H1 (cell line): ENCODE measurements around the gene ANAPC2. TPM values are rescaled to one million over a fixed set of nuclear protein-coding genes. Genes with fewer than 3 reads are reported as not detected.
A peak's percentile ranks its signal among the peaks of the same experiment; 100 is the strongest.

Experiments
- CTCF ChIA-PET: fragments of 300-600 bp; sonication (Branson Sonifier 250); formaldehyde crosslinking; loops from one replicate; lab custom pipeline; 2021; ENCODE audit not compliant: partially characterized antibody; lab: Charles Lee
- POLR2A ChIA-PET: fragments of 300-600 bp; sonication (Branson Sonifier 250); formaldehyde crosslinking; loops from one replicate; lab custom pipeline; 2021; ENCODE audit warnings: inconsistent platforms; ENCODE audit not compliant: partially characterized antibody; lab: Charles Lee
- DNase-seq, 2 experiments: peaks; one replicate each; pipeline versions ENCODE4 v3.0.0 to v3.0.0-alpha.2; 2010 to 2022; ENCODE audit warnings: low spot score in 2 of 2, low read depth in 1 of 2, mixed read lengths in 1 of 2
- FAIRE-seq: peaks from 2 replicates; lab custom pipeline; 2011; peaks lifted over from hg19 to GRCh38; lab: Jason Lieb, UNC
- H2AFZ ChIP-seq: 2 replicates; pipeline ENCODE4 v1.8.1; 2012; ENCODE audit warnings: low read length, inconsistent platforms
- H2AK5ac ChIP-seq: 2 replicates; pipeline ENCODE4 v1.6.1; 2013; ENCODE audit warnings: low read depth, low read length
- H2BK120ac ChIP-seq: replicated peaks from 2 replicates; pipeline ENCODE3; 2013; ENCODE audit warnings: low read depth, low read length, inconsistent platforms
- H2BK12ac ChIP-seq: 2 replicates; pipeline ENCODE4 v1.6.1; 2013; ENCODE audit warnings: low read depth, low read length
- H2BK15ac ChIP-seq: 2 replicates; pipeline ENCODE4 v1.6.1; 2013; ENCODE audit warnings: low read length
- H2BK20ac ChIP-seq: 2 replicates; pipeline ENCODE4 v1.6.1; 2013; ENCODE audit warnings: low read length
- H2BK5ac ChIP-seq: 2 replicates; pipeline ENCODE4 v1.6.1; 2013; ENCODE audit warnings: low read depth, low read length
- H3K14ac ChIP-seq: 2 replicates; pipeline ENCODE4 v1.6.1; 2013; ENCODE audit warnings: inconsistent platforms; ENCODE audit not compliant: insufficient read length
- H3K18ac ChIP-seq: 2 replicates; pipeline ENCODE4 v1.6.1; 2013; ENCODE audit warnings: low read length; ENCODE audit errors: extremely low read depth
- H3K23ac ChIP-seq: 2 replicates; pipeline ENCODE4 v1.6.1; 2013; ENCODE audit warnings: inconsistent platforms; ENCODE audit not compliant: insufficient read length
- H3K23me2 ChIP-seq: 2 replicates; pipeline ENCODE4 v1.6.1; 2013; ENCODE audit warnings: low read depth, low read length
- H3K27ac ChIP-seq: 2 replicates; pipeline ENCODE4 v1.6.1; 2011; ENCODE audit warnings: low read depth, low read length, inconsistent platforms
- H3K27me3 ChIP-seq, 4 experiments: replicated peaks in 1 of 4; 1 replicate in 1 of 4; 2 replicates in 3 of 4; pipeline versions ENCODE4 v1.6.1 to v1.8.1; 2011 to 2013; ENCODE audit warnings: low read length in 3 of 4, mild to moderate bottlenecking in 3 of 4, inconsistent platforms in 2 of 4, mixed read lengths in 2 of 4, moderate library complexity in 1 of 4; ENCODE audit not compliant: control insufficient read depth in 3 of 4, insufficient read depth in 3 of 4; ENCODE audit errors: extremely low read depth in 1 of 4
- H3K36me3 ChIP-seq, 4 experiments: 2 replicates each; pipeline versions ENCODE4 v1.6.1 to v1.8.1; 2011 to 2013; ENCODE audit warnings: mild to moderate bottlenecking in 4 of 4, low read length in 3 of 4, moderate library complexity in 2 of 4, control low read depth in 1 of 4, inconsistent platforms in 1 of 4; ENCODE audit not compliant: insufficient read depth in 4 of 4, control insufficient read depth in 2 of 4
- H3K4ac ChIP-seq: replicated peaks from 2 replicates; pipeline ENCODE3; 2013; ENCODE audit warnings: low read length, low read depth, mixed read lengths, inconsistent platforms; ENCODE audit not compliant: insufficient read length
- H3K4me1 ChIP-seq, 4 experiments: replicated peaks in 1 of 4; 1 replicate in 1 of 4; 2 replicates in 3 of 4; pipeline versions ENCODE4 v1.6.1 to v1.8.1; 2011 to 2013; ENCODE audit warnings: low read length in 3 of 4, inconsistent platforms in 2 of 4, mixed read lengths in 1 of 4; ENCODE audit not compliant: insufficient read depth in 4 of 4, control insufficient read depth in 3 of 4
- H3K4me2 ChIP-seq, 2 experiments: 2 replicates each; pipeline versions ENCODE4 v1.6.1 to v1.8.1; 2011 to 2013; ENCODE audit warnings: low read depth in 2 of 2, low read length in 2 of 2, control low read depth in 1 of 2, inconsistent platforms in 1 of 2, mild to moderate bottlenecking in 1 of 2; ENCODE audit not compliant: insufficient read depth in 1 of 2
- H3K4me3 ChIP-seq, 4 experiments: fragments of 200-600, 300-600 bp in 1 of 4; sonication (generic), shearing (Covaris generic), sonication (Bioruptor Twin) in 1 of 4; 2 replicates each; pipeline versions ENCODE4 v1.5.1 to v1.8.1; 2011 to 2016; ENCODE audit warnings: low read length in 4 of 4, low read depth in 3 of 4, control low read depth in 2 of 4, inconsistent platforms in 2 of 4, mild to moderate bottlenecking in 2 of 4, mixed read lengths in 1 of 4, moderate library complexity in 1 of 4; ENCODE audit not compliant: insufficient read depth in 2 of 4; ENCODE audit errors: extremely low read depth in 1 of 4
- H3K56ac ChIP-seq: replicated peaks from 2 replicates; pipeline ENCODE3; 2013; ENCODE audit warnings: low read depth, mild to moderate bottlenecking, mixed read lengths, low read length, inconsistent platforms; ENCODE audit not compliant: insufficient read length
- H3K79me1 ChIP-seq: 2 replicates; pipeline ENCODE4 v1.6.1; 2013; ENCODE audit warnings: low read depth, low read length, control low read depth
- H3K79me2 ChIP-seq, 2 experiments: 2 replicates each; pipeline versions ENCODE4 v1.6.1 to v1.8.1; 2012 to 2013; ENCODE audit warnings: low read length in 2 of 2, mild to moderate bottlenecking in 2 of 2, inconsistent platforms in 1 of 2; ENCODE audit not compliant: insufficient read depth in 2 of 2, control insufficient read depth in 1 of 2
- H3K9ac ChIP-seq, 4 experiments: replicated peaks in 1 of 4; 1 replicate in 1 of 4; 2 replicates in 3 of 4; pipeline versions ENCODE4 v1.6.1 to v1.8.1; 2011 to 2013; ENCODE audit warnings: low read depth in 3 of 4, low read length in 3 of 4, control low read depth in 2 of 4, mild to moderate bottlenecking in 2 of 4, moderate library complexity in 2 of 4, inconsistent platforms in 1 of 4; ENCODE audit errors: extremely low read depth in 1 of 4
- H3K9me3 ChIP-seq, 2 experiments: 2 replicates each; pipeline versions ENCODE4 v1.6.1 to v1.8.1; 2012 to 2013; ENCODE audit warnings: mild to moderate bottlenecking in 2 of 2, moderate library complexity in 2 of 2, control low read depth in 1 of 2, inconsistent platforms in 1 of 2, low read depth in 1 of 2, low read length in 1 of 2, mixed read lengths in 1 of 2; ENCODE audit not compliant: insufficient read depth in 2 of 2
- H4K20me1 ChIP-seq, 2 experiments: replicated peaks in 1 of 2; 2 replicates each; pipeline versions ENCODE3 to v1.8.1; 2011 to 2013; ENCODE audit warnings: inconsistent platforms in 2 of 2, low read length in 2 of 2, mild to moderate bottlenecking in 1 of 2; ENCODE audit not compliant: insufficient read depth in 2 of 2, control insufficient read depth in 1 of 2
- H4K5ac ChIP-seq: 2 replicates; pipeline ENCODE4 v1.6.1; 2013; ENCODE audit warnings: low read length, low read depth, mixed read lengths, inconsistent platforms; ENCODE audit not compliant: insufficient read length
- H4K8ac ChIP-seq: 2 replicates; pipeline ENCODE4 v1.8.0; 2013; ENCODE audit warnings: mild to moderate bottlenecking, moderate library complexity, low read length, inconsistent platforms; ENCODE audit not compliant: insufficient read depth; ENCODE audit errors: extremely low read depth
- H4K91ac ChIP-seq: replicated peaks from 2 replicates; pipeline ENCODE3; 2013; ENCODE audit warnings: low read length, mixed read lengths, inconsistent platforms; ENCODE audit not compliant: insufficient read length
- GABPA ChIP-seq: IDR thresholded peaks from 2 replicates; pipeline ENCODE4 v1.6.1; 2011; ENCODE audit warnings: mild to moderate bottlenecking, low read length, moderate library complexity, borderline replicate concordance; ENCODE audit not compliant: insufficient read depth
- PHF8 ChIP-seq: fragments of 200-600 bp; sonication (generic); conservative IDR thresholded peaks from 2 replicates; pipeline ENCODE4 v1.7.1; 2012; ENCODE audit warnings: low read depth, mild to moderate bottlenecking, inconsistent platforms, low read length, moderate library complexity
- RNF2 ChIP-seq: fragments of 200-900, 300-1000 bp; sonication (generic); IDR thresholded peaks from 2 replicates; pipeline ENCODE4 v1.7.1; 2016; ENCODE audit warnings: borderline replicate concordance, low read depth, mild to moderate bottlenecking, antibody characterized with exemption, low read length; ENCODE audit not compliant: poor library complexity, severe bottlenecking; ENCODE audit errors: missing control alignments
- WGBS, 2 experiments: shearing (Covaris generic) in 1 of 2; methylation state at CpG; one replicate each; pipeline versions ENCODE4 v1.1.6 to v1.1.7; 2013 to 2015; ENCODE audit warnings: low lambda C conversion rate in 2 of 2, mixed read lengths in 2 of 2, inconsistent platforms in 1 of 2, low coverage in 1 of 2, missing lambda C conversion rate in 1 of 2; ENCODE audit not compliant: insufficient replicate concordance in 2 of 2, insufficient coverage in 1 of 2, insufficient read length in 1 of 2; ENCODE audit errors: extremely low coverage in 1 of 2, missing lambda C conversion rate in 1 of 2; 5-methylcytosine and 5-hydroxymethylcytosine counted together
- polyA plus RNA-seq, 7 experiments: library from polyadenylated mRNA; depleted of rRNA in 3 of 7; stranded (reverse) in 5 of 7; unstranded in 2 of 7; fragments of >200 nt in 5 of 7; fragments of 200-250 nt in 2 of 7; gene quantifications; 1 replicate in 5 of 7; 2 replicates in 1 of 7; 4 replicates in 1 of 7; pipeline versions ENCODE4 v1.2.1 to v1.2.3, GENCODE V29; 2011 to 2013; ENCODE audit warnings: missing spikeins in 2 of 7, mixed read lengths in 2 of 7
- total RNA-seq: library from RNA; stranded (reverse); fragmentation: NEBNext Ultra II Directional; extraction: Animal tissue kit (Norgen Biotek cat#: 25700); gene quantifications from 2 replicates; pipeline ENCODE4 v1.2.1, GENCODE V29; 2021

ANAPC2 gene
- total and polyA plus RNA-seq, 2 of the 8 experiments (the other 6 are each of a cell fraction or from before 2014, with no cell fraction given): 30.2 to 37.7 TPM

- H4K8ac ChIP-seq: no peak overlapping the region; the same call in 1 of the 2 replicates
- DNase-seq: peak in 1 of 2 experiments; percentile 77
- no peak overlapping the region for H4K91ac ChIP-seq
- TF ChIP-seq PHF8 (0 out of 2 replicates have a peak, but pooled peaks have one; percentile 10), RNF2 (no peak), GABPA (peak; percentile 59)
- H2BK5ac ChIP-seq: no peak overlapping the region; the same call in 1 of the 2 replicates
- H3K36me3 ChIP-seq: peaks cover 0 to 2% (median 0%) of the 10 kb centered on the region in 4 experiments; a peak in 2 of 8 replicates
- H2BK15ac ChIP-seq: no peak overlapping the region
- H3K27ac ChIP-seq: no peak overlapping the region
- peaks cover 0 to 18% (median 12%) of the 10 kb centered on the region in 4 experiments; a peak in 5 of 7 replicates for H3K4me1 ChIP-seq
- no peaks in the 10 kb centered on the region for H3K9me3 ChIP-seq
- no peaks in the 10 kb centered on the region for H3K79me1 ChIP-seq
- H3K9ac ChIP-seq: no peak overlapping the region
- peak overlapping the region; percentile 32 to 67 (median 48) for H3K4me3 ChIP-seq
- H3K18ac ChIP-seq: peak overlapping the region; percentile 87
- peaks cover 0 to 7% of the 10 kb centered on the region in 2 experiments for H4K20me1 ChIP-seq
- FAIRE-seq: no peak
- H3K27me3 ChIP-seq: no peaks in the 10 kb centered on the region; a peak in 2 of 7 replicates
- no peak overlapping the region for H2BK12ac ChIP-seq
- no peak overlapping the region for H3K56ac ChIP-seq
- CTCF ChIA-PET: interaction anchor here (0.6 to 20.2 kb wide), 8 partner anchors 11 to 196 kb away, joined by 3 to 204 read pairs (median 4); partner anchors contain the start of genes ANAPC2, SSNA1 and TUBB4B
- H3K79me2 ChIP-seq: no peaks in the 10 kb centered on the region
- peak overlapping the region; percentile 77 to 82 for H3K4me2 ChIP-seq
- no peak overlapping the region for H4K5ac ChIP-seq
- no peak overlapping the region for H2AFZ ChIP-seq
- H3K23ac ChIP-seq: no peak overlapping the region
- H3K23me2 ChIP-seq: peaks cover 18% of the 10 kb centered on the region; the same call in 1 of the 2 replicates
- H3K4ac ChIP-seq: no peak overlapping the region
- WGBS, 2 experiments: no CpG with 5 or more reads among the region's 61 CpGs
- POLR2A ChIA-PET: interaction anchor here (1.1 to 69.9 kb wide), 4 partner anchors 14 to 82 kb away, joined by 3 to 1462 read pairs (median 106); partner anchors contain the start of genes ANAPC2, NDOR1, NELFB and SSNA1
- no peak overlapping the region for H3K14ac ChIP-seq
- H2BK20ac ChIP-seq: no peak overlapping the region
- no peak overlapping the region for H2AK5ac ChIP-seq
- no peak overlapping the region for H2BK120ac ChIP-seq
These were observed 33.2 kb upstream of the ANAPC2 start for GRCh38 chr9:137221506-137222111.
